GM19468 (cell line): ENCODE results near the gene CTIF.

ENCODE experiments used
- ATAC-seq: cut with Tn5 transposase; IDR thresholded peaks from one replicate; pipeline ENCODE4 v1.9.1; 2021; ENCODE audit warnings: mild to moderate bottlenecking, moderate library complexity, moderate number of reproducible peaks; ENCODE audit not compliant: unreplicated experiment; ENCODE audit errors: extremely low read depth

Gene CTIF

DNA sequence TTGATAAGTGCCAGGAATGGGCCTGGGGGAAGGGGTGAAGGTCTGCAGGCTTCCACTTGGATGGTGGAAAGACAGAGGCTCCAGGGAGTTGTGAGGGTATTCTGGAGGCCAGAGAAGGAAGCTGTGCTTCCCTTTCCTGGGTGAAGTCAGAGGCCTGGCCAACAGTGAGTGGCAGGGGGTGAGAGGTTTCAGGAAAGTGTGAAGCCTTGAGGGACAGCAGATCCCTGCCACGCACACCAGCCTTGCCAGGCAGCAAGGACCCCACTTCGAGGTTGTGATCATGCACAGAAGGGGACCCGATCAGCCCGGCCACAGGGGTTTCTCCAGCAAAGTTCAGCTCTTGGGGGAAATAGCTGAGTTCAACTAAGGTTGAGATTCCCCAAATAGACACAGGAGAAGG lies 345.5 kb downstream of the CTIF start:
- ATAC-seq: no peak

DNA sequence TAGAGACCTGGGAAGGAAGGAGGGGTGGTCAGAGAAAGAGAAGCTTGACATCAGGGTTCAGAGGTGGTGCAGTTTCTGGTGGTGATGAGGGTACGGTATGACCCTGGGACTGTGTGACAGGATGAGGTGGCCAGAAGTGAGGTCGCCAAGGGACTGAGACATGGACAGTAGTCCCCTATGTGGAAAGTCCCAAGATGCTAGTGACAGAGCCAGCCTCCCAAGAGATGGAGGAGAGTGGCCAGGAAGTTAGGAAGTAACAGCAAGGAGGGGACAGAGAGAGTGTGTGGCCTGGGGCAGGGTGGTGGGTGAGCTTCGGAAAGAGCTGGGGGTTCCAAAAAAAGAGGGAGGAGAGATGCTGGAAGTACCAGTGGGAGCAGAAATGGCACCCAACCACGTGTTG lies 345.9 kb downstream of the CTIF start:
- ATAC-seq: no peak

DNA sequence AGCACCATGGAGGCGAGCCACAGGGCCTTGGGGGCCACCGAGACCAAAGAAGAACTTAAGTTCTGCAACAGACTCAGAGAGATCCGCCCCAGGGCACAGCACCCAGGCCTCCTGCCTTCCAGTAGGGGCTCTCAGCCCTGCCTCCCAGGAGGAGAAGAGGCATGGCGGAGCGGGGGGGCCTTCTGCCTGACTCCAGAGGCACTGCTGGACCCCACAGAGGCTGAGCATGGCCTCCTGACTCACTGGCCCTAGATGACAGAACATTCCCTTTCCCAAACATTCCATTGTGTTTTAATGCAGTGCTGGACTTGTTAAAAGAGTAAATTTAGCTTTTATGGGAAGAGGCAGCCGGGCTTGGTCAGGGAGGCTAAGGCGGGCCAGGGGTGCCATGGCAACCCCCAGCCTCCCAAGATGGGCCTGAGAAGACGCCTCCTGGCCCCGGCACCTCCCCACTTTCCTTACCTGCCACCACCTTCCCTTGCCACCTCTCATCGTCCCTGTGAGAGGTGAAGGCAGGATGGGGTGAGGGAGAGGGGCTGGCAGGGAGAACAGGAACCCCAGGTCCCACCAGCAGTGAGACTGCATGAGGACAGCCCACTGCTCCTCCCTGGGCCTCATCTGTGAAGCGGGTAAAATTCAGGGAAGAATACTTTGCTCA lies 346.6 kb downstream of the CTIF start:
- ATAC-seq: no peak

DNA sequence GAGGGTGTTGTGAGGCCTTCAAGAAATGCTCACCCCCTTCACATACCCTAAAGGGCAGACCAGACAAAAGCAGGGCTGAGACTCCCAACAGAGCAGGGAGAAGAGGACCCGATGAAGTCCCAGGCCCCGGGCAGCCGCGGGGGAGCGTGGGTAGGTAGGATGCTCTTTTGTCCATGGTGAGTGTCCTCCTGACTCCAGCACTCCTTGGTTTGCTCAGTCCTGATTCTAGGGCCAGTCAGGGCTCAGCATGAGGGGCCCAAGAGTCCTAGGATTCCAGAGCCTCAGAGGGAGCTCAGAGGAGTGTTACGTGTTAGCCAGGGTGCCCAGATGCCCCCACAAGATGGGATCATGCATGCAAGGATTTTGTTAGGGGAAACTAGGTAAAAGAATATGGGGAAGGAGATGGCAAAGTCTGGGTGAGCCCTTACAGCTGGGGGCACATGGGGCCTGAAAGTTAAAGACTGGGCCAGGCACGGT lies 347.1 kb downstream of the CTIF start:
- no peak for ATAC-seq

DNA sequence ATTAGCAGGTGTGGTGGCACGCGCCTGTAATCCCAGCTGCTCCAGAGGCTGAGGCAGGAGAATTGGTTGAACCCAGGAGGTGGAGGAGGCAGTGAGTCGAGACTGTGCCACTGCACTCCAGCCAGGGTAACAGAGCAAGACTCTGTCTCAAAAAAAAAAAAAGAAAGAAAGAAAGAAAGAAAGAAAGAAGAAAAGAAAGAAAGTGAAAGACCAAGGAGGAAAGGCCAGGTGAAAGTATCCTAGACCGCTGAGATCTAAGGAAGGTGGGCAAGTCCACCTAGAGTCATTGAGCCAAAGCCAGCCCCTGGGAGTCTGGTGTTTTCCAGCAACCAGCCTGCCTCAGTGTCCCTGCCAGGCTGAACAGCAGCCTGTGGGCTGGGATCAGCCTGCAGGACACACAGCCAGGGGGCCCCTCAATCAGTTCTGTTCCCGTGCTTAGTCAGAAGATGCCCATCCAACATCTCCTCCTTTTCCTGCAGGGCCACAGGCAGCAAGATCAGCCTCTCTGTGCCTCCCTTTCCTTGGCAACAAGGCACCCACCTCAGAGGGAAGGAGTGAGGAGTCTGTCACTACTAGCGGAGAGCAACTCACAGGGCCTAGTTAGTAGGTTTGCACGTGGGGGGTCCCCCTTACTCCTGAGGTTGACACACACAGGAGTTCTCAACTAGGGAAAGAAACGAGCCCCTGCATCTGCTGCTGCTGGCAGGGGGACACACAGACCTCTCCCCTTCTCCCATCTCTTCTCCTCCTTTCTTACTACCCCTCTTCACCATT lies 347.9 kb downstream of the CTIF start:
- ATAC-seq: no peak

DNA sequence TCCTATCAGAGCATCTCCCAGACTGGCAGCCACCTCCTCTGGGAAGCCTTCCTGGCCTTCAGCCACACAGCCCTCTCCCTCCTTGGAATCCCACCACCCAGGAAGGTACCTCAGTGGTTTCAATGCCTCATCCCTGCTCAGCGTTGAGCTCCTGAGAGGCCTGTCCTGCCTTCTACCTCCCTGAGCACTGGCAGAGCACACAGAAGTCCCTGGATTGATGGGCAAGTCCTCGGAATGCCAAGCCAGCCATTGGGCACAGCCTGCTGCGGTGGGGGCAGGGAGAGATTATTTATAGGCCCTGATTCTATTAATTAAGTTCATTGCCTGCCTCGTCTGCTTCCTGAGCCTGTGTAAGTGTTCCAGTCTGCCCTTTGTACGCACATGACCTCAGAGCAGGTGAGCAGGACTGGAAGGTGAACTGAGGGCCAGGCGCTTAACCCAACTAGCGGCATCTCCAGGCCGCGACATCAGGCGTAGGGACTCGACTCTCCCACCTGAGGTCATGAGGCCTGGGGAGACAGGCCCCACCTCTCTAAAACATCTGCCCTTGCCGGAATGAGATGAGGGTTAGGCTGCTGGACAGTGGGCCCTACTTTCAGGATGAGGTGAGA lies 348.6 kb downstream of the CTIF start:
- ATAC-seq: no peak

DNA sequence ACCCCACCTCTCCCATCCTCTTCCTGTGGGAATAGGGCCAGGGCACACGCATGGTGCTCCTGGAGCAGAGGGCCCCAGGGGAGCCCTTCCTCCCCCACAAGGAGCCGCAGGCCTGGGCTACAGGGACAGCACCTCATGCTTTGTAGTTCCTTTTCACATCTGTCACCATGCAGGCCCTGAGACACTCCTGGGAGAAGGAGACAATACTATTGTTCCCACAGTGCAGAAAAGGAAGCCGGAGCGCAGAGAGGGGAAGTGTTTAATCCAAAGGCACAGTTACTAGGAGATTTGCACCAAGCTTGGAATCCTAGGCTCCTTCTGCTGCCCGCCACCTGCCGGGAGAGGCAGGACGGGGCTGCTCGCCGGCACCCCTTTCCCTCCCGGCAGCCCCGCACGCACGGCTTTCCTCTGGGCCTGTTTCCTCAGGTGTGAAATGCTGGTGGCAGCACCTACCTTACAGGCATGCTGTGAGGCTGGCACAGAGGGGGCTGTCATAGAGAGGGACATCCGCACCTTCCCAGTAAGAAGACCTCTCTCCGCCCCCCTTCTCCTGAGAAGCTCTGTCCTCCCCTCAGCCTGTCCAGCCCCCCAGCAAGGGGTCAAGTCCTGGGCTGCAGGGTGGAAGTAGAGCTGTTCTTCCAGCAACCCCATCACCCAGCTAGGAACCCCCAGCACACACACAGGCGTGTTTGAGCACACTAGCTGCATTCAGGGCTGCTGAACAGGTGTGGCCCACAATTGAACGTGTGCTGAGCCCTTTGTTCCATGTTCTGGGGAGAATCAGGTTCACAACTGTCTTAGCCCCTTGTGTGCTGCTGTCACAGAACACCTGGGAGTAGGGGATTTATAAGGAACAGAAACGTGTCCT lies 349.3 kb downstream of the CTIF start:
- no peak for ATAC-seq

DNA sequence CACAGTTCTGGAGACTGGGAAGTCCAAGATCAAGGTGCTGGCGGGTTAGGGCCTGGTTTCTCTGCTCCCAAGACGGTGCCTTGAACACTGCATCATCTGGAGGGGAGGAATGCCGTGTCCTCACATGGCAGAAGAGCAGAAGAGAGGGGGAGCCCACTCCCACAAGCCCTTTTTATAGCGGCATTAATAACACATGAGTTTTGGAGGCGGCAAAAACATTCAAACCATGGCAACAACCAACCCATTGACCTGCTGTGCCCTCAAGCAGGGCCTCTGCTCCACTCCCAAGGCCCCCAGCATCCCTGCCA lies 349.9 kb downstream of the CTIF start:
- ATAC-seq: no peak

DNA sequence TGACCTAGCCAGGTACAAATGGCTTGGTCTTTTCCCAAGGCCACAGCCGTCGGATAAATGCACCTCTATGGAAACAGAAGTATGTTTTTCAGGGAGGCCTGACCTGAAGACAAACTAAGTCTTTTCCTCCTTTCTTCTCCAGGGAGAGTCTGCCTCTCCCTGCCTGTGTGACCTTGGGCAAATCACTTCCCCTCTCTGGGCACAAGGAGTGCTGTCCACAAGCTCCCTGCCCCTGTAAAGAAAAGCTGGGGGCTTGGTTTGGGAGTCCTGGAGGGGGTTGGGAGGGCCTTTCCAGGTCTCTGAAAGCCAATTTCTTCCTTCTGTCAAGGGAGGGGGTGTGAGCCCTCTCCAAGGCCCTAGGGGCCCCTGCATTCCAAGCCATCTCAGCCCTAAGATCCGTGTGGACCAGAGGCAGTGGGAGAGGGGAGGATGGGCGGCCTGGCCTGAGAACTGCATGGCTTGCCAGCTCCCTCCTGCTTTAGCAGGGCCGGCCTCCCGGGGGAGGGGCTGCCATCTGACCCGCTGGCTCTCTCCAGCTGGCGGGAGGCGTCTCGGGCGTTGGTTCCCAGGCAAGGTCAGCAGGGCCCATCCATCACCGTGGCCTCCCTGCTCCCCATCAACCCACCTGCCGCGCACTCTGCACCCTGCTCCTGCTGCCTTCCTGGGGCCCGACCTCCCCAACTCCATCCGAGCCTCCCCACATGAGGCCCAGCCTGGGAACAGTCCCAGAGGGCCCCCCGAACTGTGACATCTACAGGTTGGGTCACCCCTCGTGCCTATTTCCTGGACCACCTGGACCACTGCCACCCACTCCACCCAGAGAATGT lies 350.5 kb downstream of the CTIF start:
- ATAC-seq: no peak

DNA sequence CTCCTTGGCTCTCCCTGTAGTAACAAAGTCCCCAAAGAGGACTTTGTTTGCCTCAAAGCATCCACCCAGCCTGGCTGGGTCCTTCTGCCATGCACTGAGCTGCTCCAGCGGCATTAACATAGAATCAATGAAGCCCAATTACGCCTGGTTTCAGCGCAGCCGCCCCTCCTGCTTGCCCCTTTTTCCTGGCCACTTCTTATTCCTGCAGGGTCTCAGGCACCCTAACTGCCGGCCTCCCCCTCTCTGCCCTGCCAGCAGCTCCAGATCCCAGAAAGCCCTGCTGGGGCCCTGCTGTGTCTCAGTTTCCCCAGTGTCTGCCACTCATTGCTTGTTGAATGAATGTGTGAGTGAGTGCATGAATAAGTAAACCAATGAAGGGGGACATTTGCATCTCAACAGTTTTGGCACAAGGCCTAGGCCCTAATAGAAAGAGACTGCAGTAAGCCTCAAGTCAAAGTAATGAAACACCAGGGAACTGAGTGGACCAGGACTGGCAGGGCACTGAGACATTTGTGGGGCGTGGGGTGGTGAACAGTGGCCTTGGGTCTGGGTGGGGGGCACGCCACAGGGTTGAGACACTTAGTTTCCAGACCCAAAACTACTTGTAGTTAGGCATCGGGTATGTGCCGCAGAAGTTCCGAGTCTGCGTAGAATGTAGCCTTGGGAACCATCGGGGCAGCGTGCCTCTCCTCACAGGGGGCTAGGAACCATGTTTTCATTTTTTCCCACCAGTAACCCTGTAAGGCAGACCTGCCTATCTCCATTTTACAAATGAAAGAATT lies 351.3 kb downstream of the CTIF start:
- ATAC-seq: no peak

DNA sequence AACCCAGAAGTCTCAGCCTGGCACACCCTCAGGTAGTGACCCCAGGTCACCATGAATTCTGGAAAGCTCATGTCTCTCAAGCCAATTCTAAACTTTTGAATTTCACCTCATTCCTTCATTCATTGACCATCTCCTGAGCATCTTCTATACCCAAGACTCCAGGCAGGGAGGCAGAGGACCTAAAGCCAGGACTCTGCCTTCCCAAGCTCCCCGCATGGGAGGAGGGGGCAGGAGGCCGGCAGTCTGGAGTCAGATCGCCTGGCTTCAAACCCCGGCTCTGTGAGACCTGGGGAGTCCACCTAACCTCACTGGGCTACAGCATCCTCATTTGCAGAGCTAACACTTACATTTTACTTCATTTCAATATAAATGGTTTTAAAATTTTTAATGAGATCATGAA lies 352.9 kb downstream of the CTIF start:
- ATAC-seq: no peak

DNA sequence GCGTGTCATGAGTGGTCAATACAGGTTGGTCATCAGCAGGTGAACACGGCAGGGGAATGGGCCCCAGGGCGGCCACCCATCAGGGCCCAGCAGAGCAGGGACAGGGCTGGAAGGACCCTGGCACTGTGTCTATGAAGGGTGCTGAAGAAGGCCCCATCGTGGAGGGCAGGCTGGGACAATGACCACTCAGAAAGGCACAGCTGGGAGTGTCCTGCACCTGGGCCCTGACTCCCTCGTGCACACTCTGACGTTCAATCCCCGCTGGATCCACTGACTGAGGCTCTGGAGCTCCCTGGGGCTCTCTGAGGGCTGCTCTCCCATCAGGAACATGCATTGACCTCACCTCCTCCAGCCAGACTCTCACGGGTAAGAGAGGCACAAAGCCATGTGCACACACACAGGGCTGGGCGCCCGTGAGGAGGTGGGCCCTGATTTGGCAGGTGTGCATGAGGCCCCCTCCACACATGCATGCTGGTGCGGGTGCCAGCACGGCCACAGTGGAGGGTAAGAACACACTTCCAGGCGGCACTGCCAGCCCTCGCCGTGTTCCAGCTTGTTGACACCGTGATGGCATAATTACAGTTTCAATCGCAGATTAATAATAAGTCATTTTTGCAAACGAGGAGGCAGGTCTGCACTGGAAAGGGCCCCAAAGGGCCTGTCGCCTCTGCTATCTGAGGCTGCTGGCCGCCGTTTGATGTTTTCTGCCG lies 353.5 kb downstream of the CTIF start:
- ATAC-seq: no peak

DNA sequence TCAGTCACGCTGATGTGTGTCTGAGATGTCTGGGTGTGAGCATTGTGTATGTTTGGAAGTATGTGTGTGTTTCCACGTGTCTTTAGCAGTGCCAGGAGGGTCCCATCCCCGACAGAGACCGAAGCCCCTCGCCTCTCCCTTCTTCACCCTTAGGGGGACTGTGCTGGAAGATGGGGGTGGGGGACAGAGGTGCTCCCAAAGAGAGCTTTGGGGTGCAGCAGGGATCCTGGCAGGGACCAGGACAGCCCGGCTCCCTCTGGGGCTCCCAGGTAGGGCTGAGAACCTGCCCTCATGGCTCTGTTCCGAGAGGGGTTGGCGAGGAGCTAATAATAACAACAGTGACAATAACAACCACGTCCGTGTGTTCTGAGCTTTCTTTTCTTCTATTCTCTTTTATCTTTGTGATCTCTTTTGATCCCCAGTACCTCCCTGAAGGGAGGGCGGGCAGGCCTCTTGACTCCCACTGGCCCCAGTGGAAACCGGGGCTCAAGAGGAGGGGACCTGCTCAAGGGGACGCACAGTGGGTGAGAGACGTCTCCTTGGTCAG lies 354.3 kb downstream of the CTIF start:
- ATAC-seq: no peak

DNA sequence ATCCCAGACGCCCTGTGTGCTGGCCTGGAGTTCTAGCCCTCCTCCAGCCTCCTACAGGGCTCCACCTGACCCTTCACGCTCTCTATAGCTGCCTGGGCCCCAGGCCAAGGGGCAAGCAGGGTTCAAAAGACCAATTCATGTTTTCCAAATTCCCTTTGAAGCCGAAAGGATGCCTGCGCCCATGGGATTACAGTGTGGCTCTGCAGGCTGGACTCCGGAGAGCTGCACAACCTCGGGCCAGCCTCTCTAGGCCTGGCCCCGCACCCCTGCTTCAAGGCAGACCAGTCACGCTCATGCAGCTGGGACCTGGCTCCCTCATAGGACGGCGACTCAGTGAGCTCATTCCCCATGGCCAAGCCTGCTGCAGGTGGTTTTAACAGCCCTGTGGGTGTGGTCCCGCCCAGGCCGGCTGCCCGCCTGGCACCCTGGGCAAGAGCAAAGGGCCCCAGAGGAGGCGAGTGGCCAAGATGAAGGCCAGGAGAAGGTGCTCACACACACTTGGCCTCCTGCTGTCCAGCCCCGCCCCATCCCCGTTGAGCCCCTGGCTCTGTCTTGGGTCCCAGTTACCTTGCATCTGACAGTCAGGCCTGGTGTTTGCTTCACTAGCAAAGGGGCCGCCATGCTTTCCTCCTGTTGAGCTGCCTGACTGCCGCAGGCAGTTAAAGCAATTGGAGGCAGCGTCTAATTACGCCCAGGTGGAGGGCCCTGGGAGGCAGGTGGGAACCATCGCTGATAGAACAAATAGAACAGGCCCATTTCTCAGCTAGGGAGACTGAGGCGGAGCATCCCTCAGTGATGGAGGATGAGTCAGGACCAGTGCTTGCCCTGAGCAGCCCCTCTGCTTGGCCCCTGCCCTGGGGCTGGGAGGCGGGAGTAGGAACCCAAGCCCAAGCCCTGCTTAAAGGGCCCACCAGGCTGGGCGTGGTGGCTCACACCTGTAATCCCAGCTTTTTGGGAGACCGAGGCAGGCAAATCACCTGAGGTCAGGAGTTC lies 355.1 kb downstream of the CTIF start:
- no peak for ATAC-seq

DNA sequence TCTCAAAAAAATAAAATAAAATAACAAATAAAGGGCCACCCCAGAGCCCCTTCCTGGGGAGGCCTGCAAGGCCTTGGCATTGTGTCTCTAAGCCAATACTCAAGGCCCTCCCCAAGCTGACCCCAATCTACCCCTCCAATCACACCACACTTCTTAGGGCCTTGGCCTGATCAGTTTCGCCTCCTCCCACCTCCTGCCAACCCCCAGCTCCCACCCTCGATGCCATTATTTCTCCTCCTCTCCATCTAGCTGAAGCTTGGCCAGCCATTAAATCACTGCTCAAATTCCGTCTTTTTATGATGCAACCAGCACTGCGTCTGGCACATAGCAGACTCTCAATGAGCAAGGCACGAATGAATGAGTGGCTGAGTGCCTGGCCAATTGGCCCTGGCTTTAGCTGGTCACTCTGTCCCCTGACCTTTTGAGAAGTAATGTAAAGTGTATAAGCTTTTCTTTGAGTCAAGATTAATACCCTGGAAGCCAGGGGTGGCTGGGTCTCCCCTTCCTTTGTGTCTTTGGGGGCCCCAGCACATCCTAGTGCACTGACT lies 356.0 kb downstream of the CTIF start:
- no peak for ATAC-seq

DNA sequence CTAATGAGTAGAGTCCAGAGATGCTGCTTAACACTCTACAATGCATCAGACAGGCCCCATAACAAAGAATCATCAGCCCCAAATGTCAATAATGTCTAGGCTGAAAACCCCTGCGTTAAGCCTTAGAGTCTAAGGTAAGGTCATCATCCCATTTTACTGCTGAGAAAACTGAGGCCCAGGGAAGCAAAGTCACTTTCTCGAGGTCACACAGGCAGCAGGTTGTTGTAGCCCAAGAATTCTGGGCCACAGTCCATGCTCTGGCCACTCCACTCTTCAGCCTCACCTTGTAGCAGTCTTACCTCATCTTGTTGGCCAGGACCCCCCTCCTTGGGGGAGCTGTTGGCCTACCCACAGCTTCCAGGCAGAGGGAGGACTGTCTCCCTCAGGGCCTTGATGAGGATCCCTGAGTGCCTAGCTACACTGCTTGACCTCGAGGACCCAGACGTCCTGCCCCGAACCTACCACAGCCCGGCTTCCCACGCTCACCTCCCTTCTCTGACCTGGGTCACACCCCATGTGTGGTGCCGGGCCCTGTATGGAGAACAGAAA lies 357.6 kb downstream of the CTIF start:
- no peak for ATAC-seq
